Activated naive CD8-positive, alpha-beta T cell treated with anti-CD3 and anti-CD28 coated beads, Interleukin-2, amount 10 ng/mL, durations not matched to agents 7 days and 5 days (primary cell): ENCODE data around the gene GHRL. TPM values are rescaled to one million over a fixed set of nuclear protein-coding genes. Genes with fewer than 3 reads are reported as not detected.

Source experiments
- microRNA-seq: library from miRNA; unstranded; fragments of <30 nt; microRNA quantifications from one replicate; pipeline ENCODE4 v1.2.0, GENCODE V29; 2022
- total RNA-seq, 2 experiments: library from RNA; stranded (reverse); gene quantifications; one replicate each; pipeline ENCODE4 v1.2.3, GENCODE V29; 2021

The GHRL gene
- total RNA-seq, 2 experiments from 2014 or later: 0.53 to 0.94 TPM

Small RNAs within 50 kb of the gene (microRNA-seq; reads per million reads assigned to microRNA genes)
- gene MIR378B: not detected

Other genes with a start within 250 kb of the GHRL start
- gene FANCD2OS, start 184.7 kb downstream of the GHRL start, total RNA-seq: not detected
- gene BRK1, start 177.3 kb downstream of the GHRL start, total RNA-seq: 100 to 1,000 TPM; 105 to 108 TPM
- 10 to 100 TPM; 66.5 to 68.1 TPM for gene VHL, start 151.2 kb downstream of the GHRL start, total RNA-seq
- 1 to 10 TPM; 3.5 to 3.7 TPM for gene IRAK2, start 128.0 kb downstream of the GHRL start, total RNA-seq
- gene TATDN2, start 44.5 kb downstream of the GHRL start, total RNA-seq: 10 to 100 TPM; 55.4 to 67.4 TPM
- gene SEC13, start 28.2 kb upstream of the GHRL start, total RNA-seq: 10 to 100 TPM; 71.6 to 74.2 TPM
- gene ATP2B2, start 212.6 kb upstream of the GHRL start, total RNA-seq: not detected